A673 (cell line): ENCODE data around the gene MND1. TPM values are rescaled to one million over a fixed set of nuclear protein-coding genes. Genes with fewer than 3 reads are reported as not detected.

Experiments
- BruUV-seq: library from RNA; stranded (reverse); fragments of 400-500 nt; replicated peaks from 2 replicates; lab custom pipeline; 2021; lab: Mats Ljungman, UMichigan
- CTCF ChIA-PET: fragments of 300-600 bp; sonication (Branson Sonifier 250); formaldehyde crosslinking; loops from one replicate; lab custom pipeline; 2022; ENCODE audit warnings: antibody characterized with exemption; lab: Charles Lee
- POLR2A ChIA-PET: fragments of 300-600 bp; sonication (Branson Sonifier 250); formaldehyde crosslinking; loops from one replicate; lab custom pipeline; 2022; ENCODE audit warnings: antibody characterized with exemption; ENCODE audit not compliant: low non-redundant PET; lab: Charles Lee
- DNase-seq: peaks from one replicate; pipeline ENCODE4 v3.0.0-alpha.2; 2015; ENCODE audit warnings: low spot score
- H3K27ac ChIP-seq: fragments of 200-600 bp; sonication (generic); 2 replicates; pipeline ENCODE4 v1.5.1; 2016; ENCODE audit warnings: mixed run types, low read depth, mild to moderate bottlenecking, mixed read lengths, antibody characterized with exemption, low read length; ENCODE audit not compliant: poor library complexity, severe bottlenecking
- H3K27me3 ChIP-seq: fragments of 200-600 bp; sonication (generic); replicated peaks from 2 replicates; pipeline ENCODE4 v1.6.1; 2017; ENCODE audit warnings: mixed run types, low read depth, mild to moderate bottlenecking, mixed read lengths, antibody characterized with exemption, low read length; ENCODE audit not compliant: insufficient read depth, poor library complexity
- H3K36me3 ChIP-seq: fragments of 200-600 bp; sonication (generic); 2 replicates; pipeline ENCODE4 v1.6.1; 2016; ENCODE audit warnings: mixed run types, mild to moderate bottlenecking, mixed read lengths, antibody characterized with exemption, low read length; ENCODE audit not compliant: insufficient read depth, poor library complexity, severe bottlenecking
- H3K4me1 ChIP-seq: fragments of 200-600 bp; sonication (generic); 2 replicates; pipeline ENCODE4 v1.6.1; 2017; ENCODE audit warnings: mixed run types, mild to moderate bottlenecking, mixed read lengths, antibody characterized with exemption, low read length; ENCODE audit not compliant: insufficient read depth, poor library complexity, severe bottlenecking
- H3K4me3 ChIP-seq: fragments of 200-600 bp; sonication (generic); 2 replicates; pipeline ENCODE4 v1.5.1; 2016; ENCODE audit warnings: low read depth, mixed run types, mild to moderate bottlenecking, mixed read lengths, low read length; ENCODE audit not compliant: poor library complexity, severe bottlenecking
- H3K9me3 ChIP-seq: fragments of 200-600 bp; sonication (generic); 2 replicates; pipeline ENCODE4 v1.6.1; 2016; ENCODE audit warnings: mixed run types, low read depth, mild to moderate bottlenecking, mixed read lengths, antibody characterized with exemption, low read length; ENCODE audit not compliant: poor library complexity, severe bottlenecking
- CTCF ChIP-seq: fragments of 300-800, 200-600 bp; sonication (generic); conservative IDR thresholded peaks from 2 replicates; pipeline ENCODE4 v1.5.1; 2017; ENCODE audit warnings: low read depth, mild to moderate bottlenecking, antibody characterized with exemption, low read length, moderate library complexity, mixed read lengths
- EZH2 ChIP-seq: fragments of 200-600 bp; sonication (generic); IDR thresholded peaks from 2 replicates; pipeline ENCODE4 v1.6.1; 2017; ENCODE audit warnings: borderline replicate concordance, low read depth, mild to moderate bottlenecking, mixed read lengths, antibody characterized with exemption, low read length; ENCODE audit not compliant: poor library complexity, severe bottlenecking
- intact Hi-C: fragments of 100-400 bp; cut with micrococcal nuclease; formaldehyde crosslinking; loops from one replicate; pipeline ENCODE4 v1.10.0; 2022; ENCODE audit not compliant: unreplicated experiment
- total RNA-seq: library from RNA; stranded (reverse); gene quantifications from 2 replicates; pipeline ENCODE4 v1.2.3, GENCODE V29; 2021

MND1 gene
- total RNA-seq, 1 experiment from 2014 or later: 43.7 TPM

- CTCF ChIA-PET: no interaction called here
These were observed 17.2 kb upstream of the MND1 start for GRCh38 chr4:153327247-153327646.

GRCh38 chr4:153332936-153333335, 11.6 kb upstream of the MND1 start:
- no peak overlapping the region for H3K4me3 ChIP-seq
- H3K27ac ChIP-seq: no peak overlapping the region
- no peaks in the 10 kb centered on the region for H3K27me3 ChIP-seq
- no TSS peak for BruUV-seq
- peaks cover 32% of the 10 kb centered on the region for H3K36me3 ChIP-seq
- TF ChIP-seq EZH2 (no peak), CTCF (no peak)
- no peaks in the 10 kb centered on the region for H3K4me1 ChIP-seq
- CTCF ChIA-PET: no interaction called here
- POLR2A ChIA-PET: no interaction called here
- DNase-seq: no peak
- no peaks in the 10 kb centered on the region for H3K9me3 ChIP-seq
- intact Hi-C loops: no loop called here

More at GRCh38 chr4:153327247-153327646, 17.2 kb upstream of the MND1 start:
- Histone ChIP-seq H3K4me1 (no peaks in the 10 kb centered on the region), H3K27ac (no peak overlapping the region), H3K9me3 (no peaks in the 10 kb centered on the region), H3K36me3 (peaks cover 38% of the 10 kb centered on the region), H3K4me3 (no peak overlapping the region), H3K27me3 (no peaks in the 10 kb centered on the region)
- DNase-seq: no peak
- TF ChIP-seq CTCF (no peak), EZH2 (no peak)
- no TSS peak for BruUV-seq
- POLR2A ChIA-PET: interaction anchor here (0.7 kb wide), 1 partner anchor 26 kb away, joined by 13 read pairs; no protein-coding TSS in a partner anchor
- intact Hi-C loops: no loop called here

GRCh38 chr4:153333874-153334273, 10.6 kb upstream of the MND1 start:
- Histone ChIP-seq H3K36me3 (peaks cover 25% of the 10 kb centered on the region), H3K9me3 (no peaks in the 10 kb centered on the region), H3K27ac (no peak overlapping the region), H3K4me3 (no peak overlapping the region), H3K4me1 (no peaks in the 10 kb centered on the region), H3K27me3 (no peaks in the 10 kb centered on the region)
- DNase-seq: no peak
- no TSS peak for BruUV-seq
- no peak for TF ChIP-seq EZH2
- no peak for TF ChIP-seq CTCF
- CTCF ChIA-PET: no interaction called here
- POLR2A ChIA-PET: no interaction called here
- intact Hi-C loops: no loop called here
